A549 (cell line): ENCODE data around the gene ADAT2. TPM values are rescaled to one million over a fixed set of nuclear protein-coding genes. Genes with fewer than 3 reads are reported as not detected.
A peak's percentile ranks its signal among the peaks of the same experiment; 100 is the strongest.

Experiments
- ATAC-seq, 2 experiments: fragments of 200-7000 bp in 1 of 2; fragments of >200 bp in 1 of 2; cut with Nextera tagmentation in 1 of 2; cut with Tn5 transposase in 1 of 2; 3 replicates each; pipeline versions ENCODE4 v1.8.0 to v1.9.1; 2018 to 2020; ENCODE audit warnings: mild to moderate bottlenecking in 1 of 2, moderate library complexity in 1 of 2
- CTCF ChIA-PET: fragments of 300-600 bp; sonication (Branson Sonifier 250); formaldehyde crosslinking; extraction: SDS; loops from one replicate; lab custom pipeline; 2021; ENCODE audit warnings: antibody characterized with exemption, inconsistent platforms; lab: Yijun Ruan, JAX
- POLR2A ChIA-PET: fragments of 350-600 bp; formaldehyde crosslinking; extraction: SDS; loops from one replicate; lab custom pipeline; 2021; ENCODE audit warnings: antibody characterized with exemption, inconsistent platforms; lab: Yijun Ruan, JAX
- DNase-seq, 2 experiments: peaks; one replicate each; pipeline versions ENCODE4 v3.0.0 to v3.0.0-alpha.2; 2011 to 2016; ENCODE audit warnings: low read depth in 1 of 2, low spot score in 1 of 2
- FAIRE-seq: peaks from 2 replicates; lab custom pipeline; 2011; peaks lifted over from hg19 to GRCh38; lab: Jason Lieb, UNC
- H3K27ac ChIP-seq, 2 experiments: fragments of >200 bp; sonication (Bioruptor Twin); formaldehyde crosslinking; 3 replicates each; pipeline ENCODE4 v1.5.1; 2016 to 2017
- H3K4me1 ChIP-seq: fragments of >200 bp; sonication (Bioruptor Twin); formaldehyde crosslinking; 3 replicates; pipeline ENCODE4 v1.6.1; 2016
- H3K4me2 ChIP-seq: fragments of >200 bp; sonication (Bioruptor Twin); formaldehyde crosslinking; 3 replicates; pipeline ENCODE4 v1.6.1; 2016
- H3K4me3 ChIP-seq: fragments of >200 bp; sonication (Bioruptor Twin); formaldehyde crosslinking; 3 replicates; pipeline ENCODE4 v1.5.1; 2016
- H3K9me3 ChIP-seq: fragments of >200 bp; sonication (Bioruptor Twin); formaldehyde crosslinking; 3 replicates; pipeline ENCODE4 v1.6.1; 2016
- BHLHE40 ChIP-seq: IDR thresholded peaks from 2 replicates; pipeline ENCODE4 v1.6.1; 2012; ENCODE audit warnings: low read depth, low read length, inconsistent platforms
- CBX8 ChIP-seq: fragments of 200-600 bp; sonication (generic); IDR thresholded peaks from 2 replicates; pipeline ENCODE4 v1.6.1; 2016
- CEBPB ChIP-seq, 2 experiments: fragments of >200 bp in 1 of 2; sonication (Bioruptor Twin) in 1 of 2; formaldehyde crosslinking in 1 of 2; IDR thresholded peaks; 2 replicates each; pipeline ENCODE4 v1.6.1; 2012 to 2016
- CHD4 ChIP-seq: fragments of 200-600 bp; sonication (generic); IDR thresholded peaks from 2 replicates; pipeline ENCODE4 v1.6.1; 2016; ENCODE audit warnings: antibody characterized with exemption, mild to moderate bottlenecking, borderline replicate concordance
- EHMT2 ChIP-seq: fragments of 200-600 bp; sonication (generic); IDR thresholded peaks from 2 replicates; pipeline ENCODE4 v1.6.1; 2016; ENCODE audit warnings: antibody characterized with exemption, low read depth, mild to moderate bottlenecking, moderate library complexity
- EP300 ChIP-seq, 2 experiments: fragments of >200 bp; sonication (Bioruptor Twin); formaldehyde crosslinking; IDR thresholded peaks; 2 replicates in 1 of 2; 3 replicates in 1 of 2; pipeline ENCODE4 v1.6.1; 2016 to 2017
- ESRRA ChIP-seq: fragments of 150-350 bp; IDR thresholded peaks from 2 replicates; pipeline ENCODE4 v1.6.1; 2014; ENCODE audit warnings: mild to moderate bottlenecking, low read length, borderline replicate concordance
- FOSB ChIP-seq: fragments of 250-450 bp; sonication (Bioruptor Pico); IDR thresholded peaks from 2 replicates; pipeline ENCODE4 v1.5.0; 2020; ENCODE audit warnings: mild to moderate bottlenecking, moderate library complexity
- FOSL2 ChIP-seq, 2 experiments: fragments of 450-650 bp in 1 of 2; fragments of >200 bp in 1 of 2; sonication (Bioruptor Twin) in 1 of 2; formaldehyde crosslinking; IDR thresholded peaks; 2 replicates each; pipeline versions ENCODE4 v1.5.0 to v1.6.1; 2016 to 2020; ENCODE audit warnings: mild to moderate bottlenecking in 1 of 2, moderate library complexity in 1 of 2
- FOXS1 ChIP-seq: fragments of 250-450 bp; sonication (Bioruptor Pico); IDR thresholded peaks from 2 replicates; pipeline ENCODE4 v1.5.0; 2020; ENCODE audit warnings: mild to moderate bottlenecking, moderate library complexity
- GATA3 ChIP-seq: IDR thresholded peaks from 2 replicates; pipeline ENCODE4 v1.6.1; 2012; ENCODE audit warnings: borderline replicate concordance
- HDAC2 ChIP-seq: fragments of 200-600 bp; sonication (generic); IDR thresholded peaks from 2 replicates; pipeline ENCODE4 v1.6.1; 2016
- HEYL ChIP-seq: fragments of 250-450 bp; sonication (Bioruptor Pico); IDR thresholded peaks from 2 replicates; pipeline ENCODE4 v1.8.0; 2021; ENCODE audit warnings: mild to moderate bottlenecking, moderate library complexity
- HOXA7 ChIP-seq: fragments of 250-450 bp; sonication (Bioruptor Pico); IDR thresholded peaks from 2 replicates; pipeline ENCODE4 v1.5.0; 2020; ENCODE audit warnings: mild to moderate bottlenecking, moderate library complexity
- HOXB13 ChIP-seq: fragments of 250-450 bp; sonication (Bioruptor Pico); IDR thresholded peaks from 2 replicates; pipeline ENCODE4 v1.5.0; 2020; ENCODE audit warnings: low read depth, mild to moderate bottlenecking, moderate library complexity
- JUN ChIP-seq, 2 experiments: fragments of >200 bp; sonication (Bioruptor Twin); formaldehyde crosslinking; IDR thresholded peaks; 2 replicates in 1 of 2; 3 replicates in 1 of 2; pipeline ENCODE4 v1.6.1; 2016 to 2017
- JUNB ChIP-seq: fragments of >200 bp; sonication (Bioruptor Twin); formaldehyde crosslinking; IDR thresholded peaks from 2 replicates; pipeline ENCODE4 v1.6.1; 2016
- KDM5A ChIP-seq: fragments of 200-600 bp; sonication (generic); IDR thresholded peaks from 2 replicates; pipeline ENCODE4 v1.6.1; 2016; ENCODE audit warnings: antibody characterized with exemption, mild to moderate bottlenecking
- MAZ ChIP-seq: fragments of 150-350 bp; IDR thresholded peaks from 2 replicates; pipeline ENCODE4 v1.6.1; 2014; ENCODE audit warnings: antibody characterized with exemption, low read depth, low read length, borderline replicate concordance
- NFE2L2 ChIP-seq: fragments of 150-350 bp; conservative IDR thresholded peaks from 2 replicates; pipeline ENCODE4 v1.6.1; 2014; ENCODE audit warnings: low read length
- NPAS2 ChIP-seq: fragments of 250-450 bp; sonication (Bioruptor Pico); IDR thresholded peaks from 2 replicates; pipeline ENCODE4 v1.8.0; 2022; ENCODE audit warnings: mild to moderate bottlenecking, moderate library complexity, borderline replicate concordance
- NR3C1 ChIP-seq: fragments of >200 bp; sonication (Bioruptor Twin); formaldehyde crosslinking; IDR thresholded peaks from 3 replicates; pipeline ENCODE4 v1.6.1; 2017
- PHF8 ChIP-seq: fragments of 200-600 bp; sonication (generic); IDR thresholded peaks from 2 replicates; pipeline ENCODE4 v1.6.1; 2016; ENCODE audit warnings: low read depth, mild to moderate bottlenecking, antibody characterized with exemption, moderate library complexity, borderline replicate concordance
- POLR2AphosphoS2 ChIP-seq: conservative IDR thresholded peaks from 2 replicates; pipeline ENCODE4 v1.6.1; 2012; ENCODE audit warnings: low read length, improper control_type of control experiment, inconsistent platforms
- RARB ChIP-seq: fragments of 250-450 bp; sonication (Bioruptor Pico); IDR thresholded peaks from 2 replicates; pipeline ENCODE4 v1.8.0; 2021; ENCODE audit warnings: mild to moderate bottlenecking, moderate library complexity
- RNF2 ChIP-seq: fragments of 200-600 bp; sonication (generic); IDR thresholded peaks from 2 replicates; pipeline ENCODE4 v1.6.1; 2016; ENCODE audit warnings: low read depth, mild to moderate bottlenecking, antibody characterized with exemption, moderate library complexity, borderline replicate concordance
- SMC3 ChIP-seq: fragments of >200 bp; sonication (Bioruptor Twin); formaldehyde crosslinking; IDR thresholded peaks from 3 replicates; pipeline ENCODE4 v1.6.1; 2018; ENCODE audit warnings: inconsistent platforms
- ZSCAN20 ChIP-seq: fragments of 250-450 bp; sonication (Bioruptor Pico); IDR thresholded peaks from 2 replicates; pipeline ENCODE4 v1.8.0; 2022; ENCODE audit warnings: mild to moderate bottlenecking, moderate library complexity
- WGBS: methylation state at CpG from one replicate; pipeline ENCODE4 v1.1.6; 2017; ENCODE audit errors: missing lambda C conversion rate; 5-methylcytosine and 5-hydroxymethylcytosine counted together
- polyA plus RNA-seq, 4 experiments: library from polyadenylated mRNA; depleted of rRNA in 3 of 4; stranded (reverse); fragments of >200 nt; fragmentation: RNase III in 1 of 4; extraction: RNeasy Plus Mini Kit Qiagen cat#74134 plus additional on column Dnase treatment in 1 of 4; gene quantifications; 2 replicates in 3 of 4; 3 replicates in 1 of 4; pipeline ENCODE4 v1.2.3, GENCODE V29; 2011 to 2017
- TF ChIP-seq, protein P1 (sequence below): IDR thresholded peaks from 2 replicates; pipeline ENCODE4 v1.6.1; 2012
- TF ChIP-seq, protein P2 (sequence below): IDR thresholded peaks from 2 replicates; pipeline ENCODE4 v1.6.1; 2012; ENCODE audit warnings: low read depth, borderline replicate concordance
- TF ChIP-seq, protein P3 (sequence below): IDR thresholded peaks from 2 replicates; pipeline ENCODE4 v1.6.1; 2012

The ADAT2 gene
- polyA plus RNA-seq, 2 of the 4 experiments (the other 2 are of a cell fraction), result 7.1 to 8.0 TPM

DNA sequence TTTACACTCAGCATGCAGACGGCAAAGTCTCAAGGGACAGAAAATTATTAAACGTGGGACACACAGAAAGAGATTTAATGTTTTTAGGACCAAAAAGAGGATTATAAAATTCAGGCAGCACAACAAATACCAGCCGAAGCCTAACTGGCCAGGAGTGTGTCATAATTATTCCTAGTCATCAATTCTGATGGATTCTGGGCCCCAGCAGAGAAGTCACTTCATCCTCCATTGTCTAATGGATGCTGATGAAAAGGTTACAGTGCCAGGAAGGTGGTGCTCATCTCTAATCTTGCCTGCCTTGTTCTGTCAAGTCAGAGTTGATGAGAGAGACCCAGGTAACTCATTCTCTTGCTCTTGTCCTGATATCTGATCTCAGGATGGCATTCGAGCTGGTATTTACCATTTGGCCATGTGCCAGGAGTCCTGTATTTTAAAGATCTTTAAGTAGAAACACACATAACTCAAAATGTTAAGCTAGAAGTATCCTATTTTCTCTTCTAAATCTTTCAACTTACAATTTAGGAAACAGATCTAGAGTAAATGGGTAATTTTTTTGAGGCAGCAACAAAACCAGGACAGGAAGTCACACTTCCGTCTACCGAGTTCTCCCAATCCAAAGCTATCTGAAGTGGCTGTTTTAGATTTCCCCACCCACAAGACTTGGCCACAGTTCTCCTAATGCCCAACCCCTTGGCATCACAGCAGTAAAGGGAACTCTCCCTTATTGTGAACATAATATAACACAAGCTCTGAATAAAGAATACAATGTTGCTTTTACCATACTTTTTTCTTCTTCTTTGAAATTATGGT is 50.0 kb downstream of the ADAT2 start:
- POLR2A ChIA-PET, result no interaction called here
- TF ChIP-seq CEBPB (IDR thresholded peaks at IDR 0.05) (no peak), MAZ (no peak), FOXS1 (no peak), NR3C1 (no peak)
- DNase-seq, result no peak
- ATAC-seq, result no peak
- peak overlapping the region in 1 of 2 experiments; percentile 42; a peak in 1 of 6 replicates for H3K27ac ChIP-seq
- H3K9me3 ChIP-seq, result no peaks in the 10 kb centered on the region
- 71% methylated on average over 6 of the region's 6 CpGs for WGBS
- H3K4me3 ChIP-seq, result no peak overlapping the region
- no peak overlapping the region for H3K4me2 ChIP-seq
- peaks cover 26% of the 10 kb centered on the region for H3K4me1 ChIP-seq
- CTCF ChIA-PET, result interaction anchor here (1.2 kb wide), 1 partner anchor 168 kb away, joined by 3 read pairs; no protein-coding TSS in a partner anchor
- no peak for FAIRE-seq

DNA sequence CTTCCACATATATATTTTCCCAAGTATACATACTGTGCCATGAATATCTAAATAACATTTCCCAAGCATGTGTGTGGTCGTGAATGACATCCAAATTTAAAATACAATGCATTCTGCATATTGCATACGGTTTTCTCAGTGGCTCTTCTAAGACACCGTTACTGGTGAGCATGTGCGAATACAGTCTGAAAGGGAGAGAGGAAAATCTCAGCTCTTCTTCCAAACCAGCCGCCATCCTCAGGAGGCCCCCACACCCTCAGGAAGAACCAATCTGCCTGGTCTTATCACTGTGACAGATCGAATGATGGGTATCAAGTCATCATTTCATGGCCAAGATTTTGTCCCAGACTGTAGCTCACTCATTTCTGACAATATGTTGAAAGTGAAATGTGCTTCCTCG is 50.7 kb downstream of the ADAT2 start:
- Histone ChIP-seq H3K27ac (no peak overlapping the region), H3K4me1 (peaks cover 24% of the 10 kb centered on the region), H3K4me2 (no peak overlapping the region), H3K4me3 (no peak overlapping the region), H3K9me3 (no peaks in the 10 kb centered on the region)
- TF ChIP-seq, protein P1, sequence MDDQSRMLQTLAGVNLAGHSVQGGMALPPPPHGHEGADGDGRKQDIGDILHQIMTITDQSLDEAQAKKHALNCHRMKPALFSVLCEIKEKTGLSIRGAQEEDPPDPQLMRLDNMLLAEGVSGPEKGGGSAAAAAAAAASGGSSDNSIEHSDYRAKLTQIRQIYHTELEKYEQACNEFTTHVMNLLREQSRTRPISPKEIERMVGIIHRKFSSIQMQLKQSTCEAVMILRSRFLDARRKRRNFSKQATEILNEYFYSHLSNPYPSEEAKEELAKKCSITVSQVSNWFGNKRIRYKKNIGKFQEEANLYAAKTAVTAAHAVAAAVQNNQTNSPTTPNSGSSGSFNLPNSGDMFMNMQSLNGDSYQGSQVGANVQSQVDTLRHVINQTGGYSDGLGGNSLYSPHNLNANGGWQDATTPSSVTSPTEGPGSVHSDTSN, result no peak
- TF ChIP-seq CEBPB (IDR thresholded peaks at IDR 0.05), result no peak
- no peak for TF ChIP-seq EHMT2
- TF ChIP-seq POLR2AphosphoS2, result no peak
- no peak for TF ChIP-seq JUNB
- TF ChIP-seq NR3C1, result no peak
- no peak for TF ChIP-seq FOSB
- no peak for TF ChIP-seq ESRRA
- TF ChIP-seq FOSL2 (IDR thresholded peaks at IDR 0.05), result no peak
- no peak for TF ChIP-seq FOSL2 (CRISPR knock-in tag; IDR thresholded peaks at IDR 0.05)
- TF ChIP-seq HDAC2, result no peak
- TF ChIP-seq CBX8, result no peak
- TF ChIP-seq NPAS2 (CRISPR knock-in tag), result no peak
- TF ChIP-seq RARB (CRISPR knock-in tag), result no peak
- no peak for TF ChIP-seq FOXS1
- TF ChIP-seq CHD4, result no peak
- TF ChIP-seq GATA3, result no peak
- no peak for FAIRE-seq
- ChIA-PET CTCF (no interaction called here), POLR2A (no interaction called here)
- DNase-seq, result no peak
- no peak for ATAC-seq
- WGBS, result 87% methylated on average over 6 of the region's 7 CpGs

- POLR2A ChIA-PET, result no interaction called here
- Histone ChIP-seq H3K4me1 (peaks cover 24% of the 10 kb centered on the region), H3K4me2 (no peak overlapping the region), H3K9me3 (no peaks in the 10 kb centered on the region), H3K27ac (no peak overlapping the region), H3K4me3 (no peak overlapping the region)
- FAIRE-seq, result no peak
- 87% methylated on average over 5 of the region's 5 CpGs for WGBS
- CTCF ChIA-PET, result no interaction called here
- DNase-seq, result no peak
- TF ChIP-seq SMC3 (no peak), FOSB (no peak), JUN (IDR thresholded peaks at IDR 0.05) (no peak), EP300 (IDR thresholded peaks at IDR 0.05) (no peak), RNF2 (no peak), CHD4 (no peak), HEYL (CRISPR knock-in tag) (no peak), PHF8 (no peak), BHLHE40 (no peak), KDM5A (no peak), HOXB13 (CRISPR knock-in tag) (no peak), GATA3 (no peak), ZSCAN20 (no peak), FOXS1 (no peak), HOXA7 (CRISPR knock-in tag) (no peak), NFE2L2 (no peak)
- TF ChIP-seq, protein P2, sequence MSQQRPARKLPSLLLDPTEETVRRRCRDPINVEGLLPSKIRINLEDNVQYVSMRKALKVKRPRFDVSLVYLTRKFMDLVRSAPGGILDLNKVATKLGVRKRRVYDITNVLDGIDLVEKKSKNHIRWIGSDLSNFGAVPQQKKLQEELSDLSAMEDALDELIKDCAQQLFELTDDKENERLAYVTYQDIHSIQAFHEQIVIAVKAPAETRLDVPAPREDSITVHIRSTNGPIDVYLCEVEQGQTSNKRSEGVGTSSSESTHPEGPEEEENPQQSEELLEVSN, result no peak
- TF ChIP-seq, protein P1, result no peak
- TF ChIP-seq, protein P3, sequence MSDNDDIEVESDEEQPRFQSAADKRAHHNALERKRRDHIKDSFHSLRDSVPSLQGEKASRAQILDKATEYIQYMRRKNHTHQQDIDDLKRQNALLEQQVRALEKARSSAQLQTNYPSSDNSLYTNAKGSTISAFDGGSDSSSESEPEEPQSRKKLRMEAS, result no peak
- no peak for ATAC-seq
Measured at GRCh38 chr6:143399176-143399575, 51.3 kb downstream of the ADAT2 start.
